Stomach (tissue), 9 donors: ENCODE results near the gene COG7. TPM values are rescaled to one million over a fixed set of nuclear protein-coding genes. Genes with fewer than 3 reads are reported as not detected.

Source experiments
- DNase-seq, 2 donors: peaks; one replicate each; pipeline versions ENCODE4 v3.0.0 to v3.0.0-alpha.2; 2013 to 2019
- H3K27ac ChIP-seq, 5 donors: fragments of 200-600 bp in 4 of 5; sonication (generic) in 4 of 5; one replicate each; pipeline ENCODE4 v1.5.1; 2013 to 2019; ENCODE audit warnings: mild to moderate bottlenecking in 1 of 5, moderate library complexity in 1 of 5
- H3K27me3 ChIP-seq, 3 donors: fragments of 200-600 bp; sonication (generic); one replicate each; pipeline ENCODE4 v1.5.1; 2017 to 2019; ENCODE audit warnings: mixed run types in 1 of 3
- H3K36me3 ChIP-seq, 4 donors: fragments of 200-600 bp; sonication (generic); 1 replicate in 3 of 4; 2 replicates in 1 of 4; pipeline ENCODE4 v1.5.1; 2016 to 2019
- H3K4me1 ChIP-seq, 4 donors: fragments of 200-600 bp; sonication (generic); one replicate each; pipeline ENCODE4 v1.5.1; 2016 to 2019
- H3K4me3 ChIP-seq, 4 donors: fragments of 200-600 bp; sonication (generic) in 3 of 4; one replicate each; pipeline ENCODE4 v1.5.1; 2016 to 2019; ENCODE audit warnings: mild to moderate bottlenecking in 1 of 4
- H3K9me3 ChIP-seq, 4 donors: fragments of 200-600 bp; sonication (generic); one replicate each; pipeline ENCODE4 v1.5.1; 2016 to 2019
- EP300 ChIP-seq: sonication (generic); formaldehyde crosslinking; IDR thresholded peaks from one replicate; pipeline ENCODE4 v1.6.1; 2017; ENCODE audit warnings: antibody characterized with exemption
- POLR2A ChIP-seq, 4 donors: fragments of 450-650 bp; IDR thresholded peaks; one replicate each; pipeline ENCODE4 v1.6.1; 2016; ENCODE audit warnings: antibody characterized with exemption in 4 of 4, control low read depth in 2 of 4, mild to moderate bottlenecking in 1 of 4, moderate library complexity in 1 of 4
- POLR2AphosphoS5 ChIP-seq, 3 donors: sonication (generic); formaldehyde crosslinking; IDR thresholded peaks; one replicate each; pipeline ENCODE4 v1.6.1; 2016; ENCODE audit warnings: antibody characterized with exemption in 3 of 3
- WGBS, 5 donors: extraction: QIAGEN DNeasy Blood & Tissue Kit in 3 of 5; methylation state at CpG; one replicate each; pipeline versions ENCODE4 v1.1.5 to v1.1.7; 2013 to 2018; 5-methylcytosine and 5-hydroxymethylcytosine counted together
- intact Hi-C: fragments of 100-400 bp; cut with DNase I; formaldehyde crosslinking; loops from one replicate; pipeline ENCODE4 v1.15.1; 2023; ENCODE audit warnings: low total_unique reads
- polyA plus RNA-seq, 3 donors: library from polyadenylated mRNA; stranded (reverse); fragments of 200-250 nt; gene quantifications; one replicate each; pipeline ENCODE4 v1.2.3, GENCODE V29; 2013
- total RNA-seq, 5 donors: library from RNA; depleted of rRNA; stranded (reverse); fragments of >200 nt; gene quantifications; one replicate each; pipeline versions ENCODE4 v1.1.0 to v1.2.3, GENCODE V29; 2014 to 2016
- TF ChIP-seq, protein P1 (sequence below), 7 experiments: fragments of 450-650 bp in 4 of 7; fragments of 200-600 bp in 3 of 7; sonication (generic) in 3 of 7; IDR thresholded peaks; one replicate each; pipeline ENCODE4 v1.5.1; 2016 to 2019; ENCODE audit warnings: antibody characterized with exemption in 7 of 7, control low read depth in 2 of 7, mild to moderate bottlenecking in 1 of 7
- donor health status: healthy with polysubstance abuse.
- donor health status: Bipolar disorder and iron deficiency.
- donor health status: healthy.

COG7 gene
- total and polyA plus RNA-seq, 8 donors = 11.0 to 80.5 (median 27.7) TPM

GRCh38 chr16:23373436-23374219 lies 79.4 kb downstream of the COG7 start:
- no peaks in the 10 kb centered on the region for H3K9me3 ChIP-seq
- no peak overlapping the region for H3K27ac ChIP-seq
- no peak overlapping the region for H3K4me3 ChIP-seq
- peaks cover 0 to 52% (median 0%) of the 10 kb centered on the region in 3 donors for H3K27me3 ChIP-seq
- H3K4me1 ChIP-seq = no peaks in the 10 kb centered on the region
- intact Hi-C loops = no loop called here
- 77 to 87% (median 81%) methylated on average over 13 of the region's 13 CpGs for WGBS, 5 donors
- no peak for DNase-seq
- TF ChIP-seq POLR2AphosphoS5 (IDR thresholded peaks at IDR 0.05) (no peak), EP300 (no peak), POLR2A (IDR thresholded peaks at IDR 0.05) (no peak)
- TF ChIP-seq, protein P1, sequence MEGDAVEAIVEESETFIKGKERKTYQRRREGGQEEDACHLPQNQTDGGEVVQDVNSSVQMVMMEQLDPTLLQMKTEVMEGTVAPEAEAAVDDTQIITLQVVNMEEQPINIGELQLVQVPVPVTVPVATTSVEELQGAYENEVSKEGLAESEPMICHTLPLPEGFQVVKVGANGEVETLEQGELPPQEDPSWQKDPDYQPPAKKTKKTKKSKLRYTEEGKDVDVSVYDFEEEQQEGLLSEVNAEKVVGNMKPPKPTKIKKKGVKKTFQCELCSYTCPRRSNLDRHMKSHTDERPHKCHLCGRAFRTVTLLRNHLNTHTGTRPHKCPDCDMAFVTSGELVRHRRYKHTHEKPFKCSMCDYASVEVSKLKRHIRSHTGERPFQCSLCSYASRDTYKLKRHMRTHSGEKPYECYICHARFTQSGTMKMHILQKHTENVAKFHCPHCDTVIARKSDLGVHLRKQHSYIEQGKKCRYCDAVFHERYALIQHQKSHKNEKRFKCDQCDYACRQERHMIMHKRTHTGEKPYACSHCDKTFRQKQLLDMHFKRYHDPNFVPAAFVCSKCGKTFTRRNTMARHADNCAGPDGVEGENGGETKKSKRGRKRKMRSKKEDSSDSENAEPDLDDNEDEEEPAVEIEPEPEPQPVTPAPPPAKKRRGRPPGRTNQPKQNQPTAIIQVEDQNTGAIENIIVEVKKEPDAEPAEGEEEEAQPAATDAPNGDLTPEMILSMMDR (IDR thresholded peaks at IDR 0.05) = no peak
- H3K36me3 ChIP-seq = peaks cover 0 to 4% (median 0%) of the 10 kb centered on the region in 4 donors

- 78 to 97% (median 80%) methylated on average over 7 to 9 of the region's 9 CpGs for WGBS, 5 donors
- H3K4me3 ChIP-seq = no peak overlapping the region
- intact Hi-C loops = no loop called here
- H3K27ac ChIP-seq = no peak overlapping the region
- no peaks in the 10 kb centered on the region for H3K9me3 ChIP-seq
- peaks cover 0 to 46% (median 0%) of the 10 kb centered on the region in 3 donors for H3K27me3 ChIP-seq
- DNase-seq = no peak
- H3K4me1 ChIP-seq = no peaks in the 10 kb centered on the region
- H3K36me3 ChIP-seq = peaks cover 0 to 4% (median 0%) of the 10 kb centered on the region in 4 donors
- TF ChIP-seq POLR2A (IDR thresholded peaks at IDR 0.05) (no peak), POLR2AphosphoS5 (IDR thresholded peaks at IDR 0.05) (no peak), EP300 (no peak)
- TF ChIP-seq, protein P1 (IDR thresholded peaks at IDR 0.05) = no peak
These were observed 81.6 kb downstream of the COG7 start for GRCh38 chr16:23371368-23371767.

- intact Hi-C loops = no loop called here
- Histone ChIP-seq H3K4me1 (peaks cover 0 to 8% (median 0%) of the 10 kb centered on the region in 4 donors), H3K27ac (no peak overlapping the region), H3K4me3 (no peak overlapping the region), H3K9me3 (no peaks in the 10 kb centered on the region), H3K36me3 (peaks cover 0 to 4% (median 0%) of the 10 kb centered on the region in 4 donors), H3K27me3 (peaks cover 0 to 35% (median 0%) of the 10 kb centered on the region in 3 donors)
- TF ChIP-seq, protein P1 (IDR thresholded peaks at IDR 0.05) = no peak
- TF ChIP-seq EP300 (no peak), POLR2AphosphoS5 (IDR thresholded peaks at IDR 0.05) (no peak), POLR2A (IDR thresholded peaks at IDR 0.05) (no peak)
- DNase-seq = no peak
- 61 to 76% (median 69%) methylated on average over 4 to 7 of the region's 7 CpGs for WGBS, 5 donors
These were observed 83.6 kb downstream of the COG7 start for GRCh38 chr16:23369416-23369815.

DNA sequence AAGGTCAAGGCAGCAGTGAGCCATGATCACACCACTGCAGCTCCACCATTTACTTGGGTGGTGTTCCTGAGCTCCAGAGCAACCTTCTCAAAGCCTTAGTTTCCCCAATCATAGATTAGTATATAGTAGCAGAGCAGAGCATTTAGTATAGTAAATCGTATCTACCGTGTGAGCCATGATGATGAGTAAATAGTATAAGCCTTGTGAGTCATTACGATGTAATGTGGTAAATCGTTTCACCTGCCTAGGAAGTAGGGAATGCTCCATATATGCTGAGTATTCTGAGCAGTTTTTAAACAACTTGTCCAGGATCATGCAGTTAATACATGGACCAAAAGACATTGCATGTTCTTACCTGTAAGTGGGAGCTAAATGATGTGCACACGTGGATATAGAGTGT lies 84.5 kb downstream of the COG7 start:
- 40 to 54% (median 47%) methylated on average over 5 of the region's 5 CpGs for WGBS, 5 donors
- peaks cover 0 to 34% (median 0%) of the 10 kb centered on the region in 3 donors for H3K27me3 ChIP-seq
- no peak overlapping the region for H3K27ac ChIP-seq
- DNase-seq = no peak
- H3K36me3 ChIP-seq = peaks cover 0 to 4% (median 0%) of the 10 kb centered on the region in 4 donors
- TF ChIP-seq POLR2AphosphoS5 (IDR thresholded peaks at IDR 0.05) (no peak), EP300 (no peak), POLR2A (IDR thresholded peaks at IDR 0.05) (no peak)
- TF ChIP-seq, protein P1 (IDR thresholded peaks at IDR 0.05) = no peak
- peaks cover 0 to 13% (median under 1%) of the 10 kb centered on the region in 4 donors for H3K4me1 ChIP-seq
- no peaks in the 10 kb centered on the region for H3K9me3 ChIP-seq
- H3K4me3 ChIP-seq = no peak overlapping the region
- intact Hi-C loops = no loop called here
